Measurements from ENCODE around the gene IFT80.

GRCh38 chr3:160221019-160221418, 178.0 kb downstream of the IFT80 start:
- no peak for TF ChIP-seq EP300 (IDR thresholded peaks at IDR 0.05; ENCODE audit: borderline replicate concordance)
- TF ChIP-seq CEBPB (IDR thresholded peaks at IDR 0.05): no peak
- no peak for TF ChIP-seq MAX (IDR thresholded peaks at IDR 0.05)
- TF ChIP-seq REST (IDR thresholded peaks at IDR 0.05; ENCODE audit: low read depth): no peak
- no peak for TF ChIP-seq EGR1 (IDR thresholded peaks at IDR 0.05)
- no peak for TF ChIP-seq RAD21 (IDR thresholded peaks at IDR 0.05; ENCODE audit: low read depth)
- TF ChIP-seq TAF1 (IDR thresholded peaks at IDR 0.05; ENCODE audit: low read depth): no peak
- no peak for TF ChIP-seq YY1 (IDR thresholded peaks at IDR 0.05; ENCODE audit: low read depth)
- no peak for TF ChIP-seq TCF12 (IDR thresholded peaks at IDR 0.05; ENCODE audit: low read depth)
- TF ChIP-seq NFIC (IDR thresholded peaks at IDR 0.05): no peak
- no peak for TF ChIP-seq CREB1 (IDR thresholded peaks at IDR 0.05; ENCODE audit: low read depth)

Measured in Ishikawa (cell line).